Measurements from ENCODE around the gene SGCG.
"Not testable (repeated sequence)": the region's sequence is repeated elsewhere in the genome, so short reads cannot be mapped to it uniquely, and the experiment has no call there.

The SGCG gene

GRCh38 chr13:23212671-23213070 lies 31.9 kb downstream of the SGCG start:
- DNase-seq, result no peak

DNA sequence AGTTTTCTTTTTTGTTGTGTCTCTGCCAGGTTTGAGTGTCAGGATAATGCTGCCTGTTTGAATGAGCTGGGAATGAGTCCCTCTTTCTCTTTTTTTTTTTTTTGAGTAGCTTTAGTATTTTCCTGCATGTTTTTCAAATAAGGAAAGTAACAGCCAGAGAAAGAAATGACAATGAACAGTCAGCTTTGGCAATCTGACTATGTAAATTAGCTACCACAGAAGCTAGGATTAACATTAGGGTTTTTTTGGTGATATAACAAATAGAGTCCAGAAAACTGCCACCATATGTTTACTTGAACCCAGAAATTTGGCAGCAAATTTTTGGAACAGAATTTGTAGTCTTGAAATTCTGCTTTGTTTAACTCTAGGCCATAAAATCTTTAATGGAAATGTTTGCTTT lies 50.5 kb downstream of the SGCG start:
- no peak for DNase-seq

GRCh38 chr13:23235994-23236393 lies 55.2 kb downstream of the SGCG start:
- DNase-seq, result no peak

DNA sequence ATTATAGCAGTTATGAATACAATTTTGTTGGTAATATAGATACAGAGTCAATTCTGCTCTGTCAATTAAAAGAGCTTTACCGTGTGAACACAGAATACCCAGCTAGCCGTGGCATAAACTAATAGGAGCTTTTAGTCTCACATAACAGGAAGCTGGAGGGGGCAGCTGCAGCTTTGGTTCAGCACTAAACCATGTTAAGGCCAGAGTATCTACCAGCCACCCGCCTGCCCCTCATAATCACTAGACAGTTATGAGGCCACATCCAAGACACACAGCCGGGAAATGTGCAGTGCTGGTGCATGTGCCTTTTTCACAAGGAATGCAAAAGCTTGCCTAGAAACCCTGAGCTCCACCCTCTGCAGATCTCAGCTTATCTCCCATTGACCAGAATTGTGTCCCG lies 62.3 kb downstream of the SGCG start:
- DNase-seq, result no peak

GRCh38 chr13:23248410-23248809 lies 67.6 kb downstream of the SGCG start:
- not testable (repeated sequence) for DNase-seq

- DNase-seq, result no peak
Measured at GRCh38 chr13:23254506-23254905, 73.7 kb downstream of the SGCG start.

DNA sequence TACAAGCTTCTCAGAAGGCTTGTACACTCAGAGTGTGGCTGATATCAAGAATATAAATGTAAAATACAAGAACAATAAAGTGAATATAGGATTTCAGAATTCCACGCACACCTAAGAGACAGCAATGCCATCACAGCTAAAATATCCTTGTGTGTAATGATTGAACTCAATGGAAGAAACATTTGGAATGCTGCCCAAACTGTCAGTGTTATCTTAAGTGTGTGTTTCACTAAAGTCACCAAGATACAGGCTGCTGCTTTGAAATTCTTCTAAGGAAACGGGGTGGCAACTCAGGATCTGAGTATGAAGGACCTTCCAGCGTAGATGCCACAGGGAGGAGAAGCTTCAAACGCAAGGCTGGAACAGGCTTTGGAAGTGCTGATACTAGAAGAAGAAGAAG lies 86.8 kb downstream of the SGCG start:
- DNase-seq, result no peak

DNA sequence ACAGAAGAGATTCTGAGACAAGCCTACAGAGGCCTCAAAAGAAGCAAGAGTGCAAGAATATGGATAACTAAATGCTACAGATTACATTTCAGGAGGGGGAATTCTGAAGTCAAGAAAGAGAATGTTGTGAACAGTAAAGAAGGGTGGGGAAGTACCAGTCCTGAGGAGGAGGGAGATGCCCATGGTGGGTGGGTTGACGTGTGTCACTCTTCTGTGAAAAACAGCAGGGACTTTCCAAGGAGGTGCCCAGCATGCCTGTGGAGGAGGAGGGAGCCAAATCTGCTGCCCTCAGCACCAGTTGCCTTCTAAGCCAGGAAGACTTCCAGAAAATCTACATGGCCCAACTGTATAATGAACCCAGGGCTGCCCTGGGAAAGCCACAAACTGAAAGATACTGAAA lies 87.7 kb downstream of the SGCG start:
- peak in 3 of 4 experiments; percentile 1 to 40 (median 13) for DNase-seq

DNA sequence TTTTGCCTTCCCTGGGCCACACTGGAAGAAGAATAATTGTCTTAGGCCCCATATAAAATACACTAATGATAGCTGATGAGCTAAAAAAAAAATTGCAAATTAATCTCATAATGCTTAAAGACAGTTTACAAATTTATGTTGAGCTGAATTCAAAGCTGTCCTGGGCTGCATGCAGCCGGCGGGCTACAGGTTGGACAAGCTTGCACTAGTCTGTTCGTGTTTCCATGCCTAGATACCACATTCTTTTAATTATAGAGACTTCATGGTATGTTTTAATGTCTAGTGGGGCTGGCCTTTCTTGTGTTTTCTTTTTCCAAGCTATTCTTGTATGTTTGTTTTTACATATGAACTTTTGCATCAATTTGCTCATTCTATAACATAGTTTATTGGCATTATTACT lies 90.6 kb downstream of the SGCG start:
- no peak for DNase-seq

- no peak for DNase-seq
Measured at GRCh38 chr13:23273498-23273897, 92.7 kb downstream of the SGCG start.

DNA sequence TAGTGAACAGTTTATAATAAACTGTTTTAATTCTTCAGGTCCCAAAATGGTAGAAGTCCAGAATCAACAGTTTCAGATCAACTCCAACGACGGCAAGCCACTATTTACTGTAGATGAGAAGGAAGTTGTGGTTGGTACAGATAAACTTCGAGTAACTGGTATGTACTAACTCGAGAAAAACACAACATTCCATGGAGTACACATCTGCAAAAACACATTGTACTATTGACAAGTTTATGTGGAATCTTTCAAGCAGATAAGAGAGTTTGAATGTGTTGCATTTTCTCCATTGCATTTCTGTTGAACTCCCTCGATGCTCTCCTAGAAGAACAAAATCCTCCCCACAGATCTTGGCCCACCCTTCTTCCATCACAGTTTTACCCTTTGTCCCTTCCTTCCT lies 98.5 kb downstream of the SGCG start:
- no peak for DNase-seq

GRCh38 chr13:23288564-23288963 lies 107.8 kb downstream of the SGCG start:
- DNase-seq, result no peak

DNA sequence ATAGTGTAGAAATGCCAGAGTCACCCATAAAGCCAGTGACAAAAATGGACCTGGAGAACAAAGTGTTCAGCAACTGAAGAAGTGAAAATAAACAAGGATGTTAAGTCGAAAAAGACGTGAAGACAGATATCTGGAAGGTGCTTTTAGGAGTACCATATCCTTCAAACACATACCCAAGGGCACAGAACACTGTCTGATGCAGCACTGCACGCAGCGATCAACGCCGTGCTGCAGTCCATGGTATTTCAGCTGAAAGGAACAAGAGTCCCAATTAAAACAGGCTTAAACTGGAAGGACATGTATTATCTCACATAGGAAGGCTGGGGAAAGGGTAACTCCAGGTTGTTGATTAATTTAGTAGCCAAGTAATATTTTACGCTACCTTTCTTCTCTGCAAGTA lies 108.2 kb downstream of the SGCG start:
- DNase-seq, result no peak

GRCh38 chr13:23289917-23290357 lies 109.2 kb downstream of the SGCG start:
- DNase-seq, result no peak

- DNase-seq, result no peak
Measured at GRCh38 chr13:23292586-23292985, 111.8 kb downstream of the SGCG start.

GRCh38 chr13:23314837-23315236 lies 134.1 kb downstream of the SGCG start:
- not testable (repeated sequence) for DNase-seq

DNA sequence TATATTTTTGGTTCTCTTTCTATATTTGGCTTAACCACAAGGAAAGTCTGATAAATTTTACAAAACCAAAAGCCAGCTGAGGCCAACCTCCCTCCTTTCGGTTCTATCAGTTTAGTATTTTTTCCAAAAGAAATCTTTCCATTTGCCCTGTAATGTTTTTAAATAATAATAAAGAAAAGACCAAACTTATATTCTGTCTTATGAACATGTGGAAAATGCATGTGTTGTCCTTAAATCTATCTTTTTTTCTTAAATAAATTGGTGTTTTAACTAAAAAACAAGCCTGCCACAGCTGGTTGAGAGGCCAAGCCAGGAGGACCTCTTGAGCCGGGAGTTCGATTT lies 139.1 kb downstream of the SGCG start:
- DNase-seq, result no peak

DNA sequence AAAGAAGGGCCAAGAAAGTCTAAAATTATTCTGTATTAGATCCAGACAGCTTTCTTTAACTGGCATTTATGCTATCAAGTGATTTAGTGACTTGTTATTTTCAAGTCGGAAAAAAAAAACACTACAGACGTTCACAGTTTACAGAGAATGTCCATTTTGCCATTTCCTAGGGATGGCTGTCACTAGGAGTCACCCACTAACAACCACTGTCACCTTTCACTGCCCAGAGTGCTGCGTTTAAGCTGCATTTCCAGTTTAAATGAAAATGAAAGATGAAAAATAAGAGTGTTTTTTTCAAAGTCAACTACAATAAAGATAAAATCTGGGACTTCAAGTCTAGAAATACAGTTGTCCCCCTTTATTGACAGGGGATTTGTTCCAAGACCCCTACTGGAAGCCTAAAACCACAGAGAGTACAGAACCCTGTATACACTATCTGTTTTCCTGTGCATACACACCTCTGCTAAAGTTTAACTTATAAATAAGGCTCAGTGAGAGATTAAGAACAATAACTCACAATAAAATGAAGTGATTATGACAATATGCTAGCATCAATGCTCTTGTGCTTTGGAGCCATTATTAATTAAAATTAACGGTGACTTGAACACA lies 140.3 kb downstream of the SGCG start:
- DNase-seq, result no peak

DNA sequence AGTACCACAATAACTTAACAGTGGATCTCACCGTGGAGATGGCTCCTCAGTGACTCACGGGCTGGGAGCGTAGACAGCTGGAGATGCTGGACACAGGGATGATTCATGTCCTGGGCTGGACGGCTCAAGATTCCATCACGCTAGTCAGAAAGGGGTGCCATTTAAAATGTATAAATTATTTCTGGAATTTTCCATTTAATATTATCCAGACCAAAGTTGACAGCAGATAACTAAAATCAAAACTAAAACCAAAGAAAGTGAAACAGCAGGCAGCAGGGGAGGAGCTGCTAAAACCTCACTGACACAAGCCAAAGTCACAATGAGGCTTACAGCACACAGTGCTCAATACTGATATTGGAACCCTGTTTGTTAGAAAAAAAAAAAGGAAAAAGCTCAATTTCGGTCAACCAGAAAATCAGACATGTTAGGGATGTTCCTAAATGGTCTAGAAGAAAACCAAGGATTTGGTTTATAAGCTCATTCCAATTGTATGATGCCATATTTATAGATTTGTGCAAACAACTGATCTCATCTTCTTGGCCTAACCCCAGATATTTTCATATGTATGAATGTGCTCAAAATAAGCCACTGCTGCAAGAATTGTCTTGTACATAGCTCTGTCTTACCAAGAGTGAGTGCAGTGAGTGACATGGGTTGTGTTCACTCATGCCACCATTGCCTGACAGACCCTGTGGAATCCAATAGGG lies 140.9 kb downstream of the SGCG start:
- DNase-seq, result no peak

DNA sequence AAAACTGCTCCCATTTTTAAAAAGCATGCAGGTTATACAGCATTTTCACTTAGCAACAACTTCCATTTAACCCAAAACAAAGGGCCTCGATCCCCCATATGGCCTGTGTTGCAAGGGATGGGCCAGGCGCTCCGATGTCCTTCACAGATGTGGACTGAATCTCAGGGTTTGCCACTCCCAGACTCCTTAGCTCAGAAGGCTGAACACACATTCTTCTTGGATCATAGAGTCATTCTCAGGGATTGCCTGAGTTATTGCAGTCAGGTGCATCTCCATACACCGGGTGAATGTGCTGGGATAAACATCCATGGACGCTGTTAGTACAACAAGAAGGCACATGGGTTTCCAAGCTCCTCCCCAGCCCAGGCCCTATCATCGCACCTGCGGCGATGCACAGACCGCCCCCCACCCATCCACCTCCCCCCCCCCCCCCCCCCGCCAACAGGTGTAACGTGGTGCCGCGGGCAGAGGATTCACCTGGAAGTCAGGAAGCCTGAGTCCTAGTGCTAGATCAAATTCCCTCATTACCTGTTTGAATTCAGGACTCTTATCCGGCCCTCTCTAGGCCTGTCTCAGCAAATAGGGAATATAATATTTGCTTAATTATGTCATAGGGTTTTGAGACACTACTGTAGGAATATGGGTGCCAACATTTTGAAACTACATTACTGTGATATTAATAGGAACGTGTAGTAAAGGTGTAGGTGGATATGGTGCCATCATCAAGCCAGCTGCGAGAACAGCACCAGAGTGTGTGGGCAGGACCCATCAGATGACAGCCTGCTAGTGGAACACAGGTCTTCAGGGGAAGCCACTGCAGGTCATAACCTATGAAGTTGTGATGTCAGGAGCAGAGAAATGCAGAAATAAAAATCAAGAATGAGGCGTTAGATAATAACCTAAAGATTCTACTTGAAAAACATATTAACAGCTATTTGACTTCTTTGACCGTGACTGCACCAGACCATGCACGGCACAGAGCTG lies 141.9 kb downstream of the SGCG start:
- peak; percentile 21 to 73 (median 57) for DNase-seq

GRCh38 chr13:23323946-23324709 lies 143.3 kb downstream of the SGCG start:
- DNase-seq, result no peak

DNA sequence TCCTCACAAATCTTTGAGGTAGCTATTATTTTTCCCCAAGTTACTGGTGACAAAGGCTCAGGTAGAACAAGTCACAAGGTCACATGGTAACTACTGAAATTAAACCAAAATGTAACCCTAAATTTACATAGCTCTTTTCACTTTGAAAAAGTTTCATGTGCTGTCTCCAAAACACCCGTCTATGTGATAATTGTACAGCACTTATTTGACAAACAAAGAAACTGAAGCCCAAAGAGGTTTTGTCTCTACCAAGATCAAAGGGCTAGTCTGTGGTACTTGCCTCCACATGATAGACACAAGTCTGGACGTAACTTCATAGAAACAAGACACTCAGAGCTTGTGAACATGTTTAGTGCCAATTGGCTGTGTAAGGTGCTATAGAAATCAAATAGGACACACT lies 144.4 kb downstream of the SGCG start:
- no peak for DNase-seq

GRCh38 chr13:23330356-23330755 lies 149.6 kb downstream of the SGCG start:
- DNase-seq, result no peak

All from suppressor macrophage (primary cell).